Measurements from ENCODE around the gene CD58.
"Not testable (repeated sequence)": the region's sequence is repeated elsewhere in the genome, so short reads cannot be mapped to it uniquely, and the experiment has no call there.

- not testable (repeated sequence) for TF ChIP-seq EP300 (IDR thresholded peaks at IDR 0.05; ENCODE audit: borderline replicate concordance in 1 of 2, low read depth in 1 of 2, low read length in 1 of 2); CTCF (IDR thresholded peaks at IDR 0.05); FOXM1 (IDR thresholded peaks at IDR 0.05; ENCODE audit: low read depth); RCOR1 (IDR thresholded peaks at IDR 0.05; ENCODE audit: low read length); REST (IDR thresholded peaks at IDR 0.05; ENCODE audit: low read depth, low read length); MAX (IDR thresholded peaks at IDR 0.05; ENCODE audit: low read depth); USF1 (IDR thresholded peaks at IDR 0.05; ENCODE audit: borderline replicate concordance, low read depth)
Observed at GRCh38 chr1:116620392-116620791, 49.6 kb upstream of the CD58 start.
